GM12891 (cell line): ENCODE data around the gene ADA.

Source experiments
- PAX5 ChIP-seq: IDR thresholded peaks from 2 replicates; pipeline ENCODE4 v1.6.1; 2011; ENCODE audit warnings: low read length, moderate library complexity, mild to moderate bottlenecking; ENCODE audit not compliant: insufficient read depth, severe bottlenecking
- POLR2A ChIP-seq: IDR thresholded peaks from 2 replicates; pipeline ENCODE4 v1.6.1; 2011; ENCODE audit warnings: low read depth, low read length, control low read depth
- POLR2AphosphoS5 ChIP-seq: IDR thresholded peaks from 2 replicates; pipeline ENCODE4 v1.6.1; 2011; ENCODE audit warnings: low read depth, low read length, control low read depth
- POU2F2 ChIP-seq: IDR thresholded peaks from 2 replicates; pipeline ENCODE4 v1.6.1; 2011; ENCODE audit warnings: low read depth, mild to moderate bottlenecking, control low read depth, low read length, moderate library complexity
- TAF1 ChIP-seq: IDR thresholded peaks from 2 replicates; pipeline ENCODE4 v1.6.1; 2011; ENCODE audit warnings: low read depth, low read length, control low read depth

- no peak for TF ChIP-seq POLR2A
- TF ChIP-seq PAX5, result no peak
- no peak for TF ChIP-seq TAF1
- TF ChIP-seq POLR2AphosphoS5, result no peak
- TF ChIP-seq POU2F2, result no peak
Observed at GRCh38 chr20:44592366-44592765, 59.1 kb downstream of the ADA start.
